HL-60 (cell line): ENCODE measurements around the gene NRN1L.

ENCODE experiments used
- DNase-seq, 2 experiments: peaks; one replicate each; pipeline ENCODE4 v3.0.0-alpha.2; 2010 to 2020; ENCODE audit warnings: low read depth in 1 of 2, low spot score in 1 of 2
- H3K27ac ChIP-seq: fragments of 250-450 bp; sonication (Bioruptor Pico); replicated peaks from 2 replicates; pipeline ENCODE4 v1.5.1; 2020; ENCODE audit warnings: mild to moderate bottlenecking, moderate library complexity
- H3K27me3 ChIP-seq: fragments of 250-450 bp; sonication (Bioruptor Pico); 2 replicates; pipeline ENCODE4 v1.5.1; 2021; ENCODE audit warnings: mild to moderate bottlenecking, moderate library complexity; ENCODE audit not compliant: insufficient read depth, poor library complexity, severe bottlenecking
- H3K4me3 ChIP-seq: replicated peaks from 2 replicates; pipeline ENCODE4 v1.5.1; 2011; ENCODE audit warnings: mild to moderate bottlenecking, control low read depth, low read length; ENCODE audit not compliant: insufficient read depth
- CTCF ChIP-seq: IDR thresholded peaks from one replicate; pipeline ENCODE4 v1.5.1; 2011; ENCODE audit warnings: low read length, control low read depth, inconsistent platforms; ENCODE audit not compliant: insufficient read depth
- GABPA ChIP-seq: IDR thresholded peaks from 2 replicates; pipeline ENCODE4 v1.6.1; 2012; ENCODE audit warnings: low read depth
- POLR2AphosphoS5 ChIP-seq: IDR thresholded peaks from 2 replicates; pipeline ENCODE4 v1.6.1; 2012; ENCODE audit warnings: low read depth
- REST ChIP-seq: IDR thresholded peaks from 2 replicates; pipeline ENCODE4 v1.6.1; 2012; ENCODE audit warnings: low read depth; ENCODE audit not compliant: insufficient replicate concordance
- SPI1 ChIP-seq: IDR thresholded peaks from 2 replicates; pipeline ENCODE4 v1.6.1; 2012; ENCODE audit warnings: low read depth, mild to moderate bottlenecking, borderline replicate concordance

NRN1L gene

GRCh38 chr16:67930678-67931211, 46.1 kb downstream of the NRN1L start:
- no peak overlapping the region for H3K4me3 ChIP-seq
- H3K27me3 ChIP-seq = no peaks in the 10 kb centered on the region
- no peak for TF ChIP-seq CTCF
- no peak for TF ChIP-seq REST
- no peak for TF ChIP-seq GABPA
- no peak for TF ChIP-seq SPI1
- no peak; the same call in 1 of the 2 replicates for TF ChIP-seq POLR2AphosphoS5
- H3K27ac ChIP-seq = no peak overlapping the region
- no peak for DNase-seq

- no peak for TF ChIP-seq SPI1
- TF ChIP-seq CTCF = no peak
- TF ChIP-seq REST = no peak
- no peak for TF ChIP-seq GABPA
- TF ChIP-seq POLR2AphosphoS5 = no peak; the same call in none of the 2 replicates
- DNase-seq = no peak
- H3K27ac ChIP-seq = no peak within 1 kb of the TSS
- H3K27me3 ChIP-seq = no peaks in the 10 kb centered on the region
- no peak within 1 kb of the TSS for H3K4me3 ChIP-seq
These were observed 47.2 kb downstream of the NRN1L start, which contains the start of gene CTRL for GRCh38 chr16:67931712-67932461. CTRL (minus strand) TSS chr16:67931862; CDS start chr16:67931852, 10 bp downstream.

GRCh38 chr16:67932462-67932840, 47.8 kb downstream of the NRN1L start:
- Histone ChIP-seq H3K4me3 (no peak overlapping the region), H3K27me3 (no peaks in the 10 kb centered on the region), H3K27ac (no peak overlapping the region)
- TF ChIP-seq REST (no peak), POLR2AphosphoS5 (no peak; the same call in 1 of the 2 replicates), SPI1 (no peak), GABPA (no peak), CTCF (no peak)
- no peak for DNase-seq
